Activated T-helper 1 cell treated with Interleukin-2 at 50 U/mL for 16 hours (primary cell): ENCODE measurements around the gene FAM174B.
"Not testable (repeated sequence)": the region's sequence is repeated elsewhere in the genome, so short reads cannot be mapped to it uniquely, and the experiment has no call there.

Source experiments
- DNase-seq: peaks from one replicate; pipeline ENCODE4 v3.0.0-alpha.2; 2020; ENCODE audit warnings: low read depth

The FAM174B gene

DNA sequence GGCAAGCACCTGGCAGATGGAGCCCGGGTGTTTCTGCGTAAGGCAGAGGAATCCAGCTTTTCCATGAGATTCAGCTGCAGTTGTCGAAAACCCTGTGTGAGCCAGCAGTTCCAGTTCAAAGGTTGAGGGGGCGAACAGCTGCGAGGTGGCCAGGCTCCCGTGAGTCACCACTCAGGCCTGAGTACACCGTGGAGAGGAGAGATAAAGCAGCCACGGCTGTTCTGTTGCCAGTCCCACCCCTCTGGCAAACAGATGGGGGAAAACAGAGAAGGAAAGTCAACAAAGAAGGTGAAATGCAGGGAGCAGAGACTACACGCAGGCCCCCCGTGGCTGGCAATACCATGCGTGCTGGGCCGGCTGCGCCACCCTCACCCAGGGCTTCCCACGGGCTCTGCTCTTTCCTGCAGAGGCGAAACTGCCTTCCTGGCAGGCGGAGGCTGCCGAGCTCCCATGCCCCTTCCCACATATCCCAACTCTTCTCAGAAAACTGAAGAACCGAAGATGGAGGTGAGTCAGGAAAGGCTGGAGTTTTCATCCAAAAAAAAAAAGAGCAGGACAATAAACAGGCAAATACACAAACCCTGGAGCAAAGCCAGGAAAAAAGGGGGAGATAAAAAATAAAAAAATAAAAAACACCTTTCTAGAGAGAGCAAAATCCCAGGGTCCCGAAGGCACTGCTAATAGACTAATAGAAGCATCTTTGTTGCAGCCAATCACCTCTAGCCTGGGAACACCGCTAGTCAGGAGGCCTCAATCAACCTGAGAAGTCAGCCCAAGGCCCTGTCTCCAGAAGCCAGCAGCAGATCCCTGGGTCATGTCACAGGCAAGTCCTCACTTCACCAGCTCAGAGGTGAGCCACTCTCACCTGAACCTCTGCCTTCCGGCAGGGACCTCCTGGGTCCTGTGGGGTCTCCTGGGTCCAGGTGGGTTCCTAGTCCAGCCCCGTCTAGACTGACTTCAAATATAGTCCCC, 37.7 kb downstream of the FAM174B start:
- DNase-seq: no peak

DNA sequence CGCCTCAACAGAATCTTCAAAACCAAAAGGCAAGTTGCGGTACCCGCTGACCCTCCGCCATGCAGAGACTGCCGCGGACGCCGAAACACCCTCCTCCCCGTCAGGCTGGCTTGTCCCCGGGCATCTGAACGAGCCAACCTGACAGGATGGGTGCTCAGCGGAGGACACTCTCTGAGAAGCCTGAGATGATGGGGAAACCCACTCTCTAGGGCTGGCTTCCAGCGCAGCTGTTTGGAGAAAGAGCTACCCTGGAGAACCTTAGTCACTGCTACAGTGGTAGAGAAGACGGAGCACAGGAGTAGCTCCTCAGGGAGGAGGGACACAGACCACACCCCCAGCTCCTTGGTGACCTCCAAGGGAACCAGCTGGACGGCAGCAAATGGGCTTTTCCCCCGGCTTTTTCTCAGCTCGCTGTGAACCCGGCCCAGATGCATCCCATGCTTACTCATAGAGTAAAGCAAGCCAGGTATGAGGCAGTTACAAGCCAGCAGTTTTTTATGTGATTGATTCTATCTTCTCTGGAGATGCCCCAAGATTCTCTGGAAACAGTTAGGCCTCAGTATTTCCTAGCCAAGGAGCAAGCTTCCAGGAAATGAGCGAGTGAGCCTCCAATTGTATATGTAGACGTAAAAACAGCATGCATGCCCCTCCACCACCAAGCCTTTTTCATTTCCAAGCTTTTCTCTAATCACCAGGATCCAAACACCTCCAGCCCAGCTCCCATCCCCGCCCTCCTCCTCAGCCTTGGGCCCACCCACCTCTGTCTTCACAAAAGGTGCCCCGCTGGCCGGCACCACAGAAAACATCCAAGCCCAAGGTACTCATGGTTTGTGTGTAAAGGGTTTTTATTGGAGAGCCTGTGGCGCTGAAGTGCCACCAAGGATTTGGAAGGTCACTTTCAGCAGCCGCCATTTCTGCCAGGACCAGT, 38.7 kb downstream of the FAM174B start:
- no peak for DNase-seq

DNA sequence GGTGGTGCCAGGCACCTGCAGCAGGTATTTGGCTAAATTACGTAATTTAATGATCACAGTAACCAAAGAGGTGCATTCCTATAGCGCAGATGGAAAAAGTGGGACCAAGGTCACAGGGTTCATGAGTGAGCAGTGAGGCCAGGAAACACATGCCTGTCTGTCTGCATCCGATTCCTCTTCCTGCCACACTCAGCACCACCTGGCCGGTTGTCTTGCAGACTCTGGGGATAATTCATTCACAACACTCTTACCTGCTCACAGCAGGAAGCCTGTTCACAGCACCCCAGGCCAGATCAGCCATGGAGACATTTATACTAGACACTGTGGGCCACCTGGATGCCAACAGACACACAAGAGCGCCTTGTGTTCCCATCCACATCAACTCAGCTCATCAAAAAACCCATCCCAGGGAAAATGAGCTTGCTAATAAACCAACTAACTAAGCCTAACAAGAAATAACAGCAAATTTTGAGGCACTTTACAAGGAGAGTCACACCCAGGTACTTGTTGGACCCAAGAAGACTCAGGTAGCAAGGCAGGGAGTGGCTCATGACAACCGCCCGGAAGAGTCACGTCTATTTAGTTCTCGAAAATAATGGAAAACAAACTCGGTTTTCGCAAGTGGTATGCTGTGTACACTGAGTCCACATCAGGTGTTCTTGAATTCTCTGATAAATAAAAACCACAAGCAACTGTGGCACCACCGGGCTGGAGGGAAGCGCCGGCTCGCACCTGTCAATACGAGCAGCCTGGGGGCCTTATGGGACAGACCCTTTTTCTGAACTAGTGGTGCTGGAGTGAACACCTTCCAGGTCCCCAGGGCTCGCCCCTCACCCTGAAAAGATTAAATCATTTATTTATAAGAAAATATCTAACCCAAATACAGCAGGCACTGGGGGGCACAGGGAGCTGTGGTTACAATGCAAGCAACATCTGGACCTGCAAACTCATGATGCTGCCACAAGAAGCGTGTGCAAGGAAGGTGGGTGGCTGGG, 40.5 kb downstream of the FAM174B start:
- DNase-seq: no peak

DNA sequence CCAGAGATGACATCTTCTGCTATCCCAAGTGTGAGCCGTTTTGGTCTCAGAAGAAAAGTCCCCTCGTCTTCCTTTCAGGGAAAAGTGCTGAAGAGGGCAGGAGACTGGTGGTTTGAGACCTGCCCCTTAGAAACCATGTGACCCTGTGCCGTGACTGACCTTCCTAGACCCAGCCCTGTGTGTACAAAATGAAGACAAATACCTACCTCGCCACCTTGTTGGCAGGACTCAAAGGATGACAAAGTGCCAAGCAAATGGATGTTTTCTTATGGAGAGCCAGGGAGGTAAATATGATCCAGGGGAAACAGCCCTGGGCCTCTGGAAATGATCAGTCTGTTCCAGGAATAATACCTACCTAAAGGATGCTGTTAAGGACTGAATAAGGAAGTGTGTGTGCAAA, 41.3 kb downstream of the FAM174B start:
- DNase-seq: no peak

DNA sequence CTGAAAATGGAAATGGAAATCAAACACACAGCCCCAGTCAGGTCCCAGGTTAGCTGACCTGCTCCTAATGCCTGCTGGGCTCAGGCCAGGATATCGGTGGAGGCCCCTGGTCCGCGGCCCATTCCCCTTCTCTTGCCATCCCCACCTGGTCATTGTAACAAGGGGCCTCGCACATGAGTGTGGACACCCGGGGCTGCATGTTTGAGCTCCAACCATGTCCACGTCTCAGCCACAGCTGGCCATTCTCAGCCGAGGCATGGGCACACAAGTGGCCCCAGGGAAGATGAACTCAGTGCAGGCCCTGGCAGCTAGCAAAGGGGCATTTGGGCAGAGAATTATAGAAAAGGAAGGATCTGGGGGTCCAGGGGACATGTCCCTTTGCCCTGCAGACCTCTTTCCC, 41.7 kb downstream of the FAM174B start:
- no peak for DNase-seq

DNA sequence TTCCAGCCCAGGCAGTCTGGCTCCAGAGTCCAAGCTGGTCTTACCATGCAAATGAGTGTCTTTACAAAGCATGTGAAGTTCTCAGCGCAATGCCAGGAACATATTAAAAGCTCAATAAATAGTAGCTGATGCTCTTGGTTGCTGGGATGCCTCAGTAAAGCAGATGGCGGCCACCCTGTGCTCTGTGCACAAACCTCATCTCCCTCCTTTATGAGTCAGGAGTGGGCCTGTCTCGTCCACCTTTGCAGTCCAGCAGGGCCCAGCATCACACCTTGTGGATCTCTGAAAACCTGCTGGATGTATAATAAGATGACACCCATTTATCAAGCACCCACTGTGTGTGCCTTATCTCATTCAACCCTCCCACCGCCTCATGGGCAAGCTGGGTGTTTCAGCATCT, 42.7 kb downstream of the FAM174B start:
- no peak for DNase-seq

DNA sequence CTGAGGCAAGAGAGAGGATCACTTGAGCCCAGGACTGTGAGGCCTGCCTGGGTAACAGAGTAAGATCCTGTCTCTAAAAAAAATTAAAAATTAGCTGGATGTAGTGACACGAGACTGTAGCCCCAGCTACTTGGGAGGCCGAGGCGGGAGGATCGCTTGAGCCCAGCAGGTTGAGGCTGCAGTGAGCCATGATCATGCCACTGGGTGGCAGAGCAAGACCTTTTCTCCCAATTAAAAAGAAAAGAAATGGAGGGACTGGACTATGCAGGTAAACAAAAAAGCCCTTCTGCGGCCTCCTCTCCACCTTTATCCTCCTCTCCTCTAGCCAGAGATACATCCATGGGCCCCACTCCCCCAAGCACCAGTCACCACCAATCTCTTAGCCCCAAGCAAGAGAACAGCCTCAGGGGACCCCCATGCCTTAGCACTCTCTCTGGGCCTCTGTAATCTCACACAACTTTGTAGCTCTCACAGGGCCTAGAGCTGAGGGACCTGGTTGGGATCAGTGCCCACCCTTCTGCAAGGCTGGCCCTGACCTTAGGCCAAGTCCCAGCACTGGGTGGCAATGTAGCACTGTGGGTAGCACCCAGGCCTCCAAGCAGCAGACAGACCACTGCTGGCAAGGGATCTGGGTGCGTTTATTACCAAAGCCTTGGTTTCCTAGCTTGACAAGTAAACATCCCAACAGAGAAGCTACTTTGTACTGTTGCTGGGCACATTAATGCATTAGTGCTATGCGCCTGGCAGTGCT, 43.4 kb downstream of the FAM174B start:
- no peak for DNase-seq

DNA sequence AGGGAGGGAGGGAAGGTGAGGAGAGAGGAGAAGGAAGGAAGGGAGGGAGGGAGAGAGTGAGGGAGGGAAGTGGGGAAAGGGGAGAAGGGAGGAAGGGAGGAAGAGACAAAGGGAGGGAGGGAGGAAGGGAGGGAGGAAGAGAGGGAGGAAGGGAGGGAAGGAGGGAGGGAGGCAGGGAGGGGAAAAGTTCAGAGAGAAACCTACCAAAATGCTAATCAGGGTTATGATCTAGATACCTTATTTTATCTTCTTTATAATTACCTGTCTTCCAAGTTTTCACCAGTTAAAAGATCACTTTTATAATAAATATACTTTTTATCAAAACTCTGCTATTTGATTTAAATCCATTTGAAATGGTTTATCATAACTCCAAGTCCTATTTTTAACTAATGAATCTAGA, 44.4 kb downstream of the FAM174B start:
- no peak for DNase-seq

DNA sequence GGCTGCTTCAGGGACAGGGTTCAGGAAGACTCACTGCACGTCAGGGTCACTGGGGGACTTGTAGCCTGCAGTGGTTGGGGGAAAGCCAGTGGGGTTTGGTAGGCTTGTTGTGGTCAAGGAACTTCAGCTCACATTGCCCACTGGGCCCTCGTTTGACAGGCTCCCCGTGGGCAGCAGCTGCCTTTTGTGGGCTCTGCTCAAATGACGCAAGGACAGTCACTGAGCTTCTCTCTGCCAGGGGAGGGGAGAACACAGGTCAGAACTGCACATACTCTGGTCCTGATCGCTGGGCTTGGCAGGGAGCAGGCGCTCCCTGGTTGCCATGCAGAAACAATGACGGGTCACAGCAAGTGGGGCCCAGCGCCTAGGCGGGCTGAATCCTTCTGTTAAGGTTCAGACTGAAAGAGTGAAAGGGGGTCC, 45.5 kb downstream of the FAM174B start:
- no peak for DNase-seq

DNA sequence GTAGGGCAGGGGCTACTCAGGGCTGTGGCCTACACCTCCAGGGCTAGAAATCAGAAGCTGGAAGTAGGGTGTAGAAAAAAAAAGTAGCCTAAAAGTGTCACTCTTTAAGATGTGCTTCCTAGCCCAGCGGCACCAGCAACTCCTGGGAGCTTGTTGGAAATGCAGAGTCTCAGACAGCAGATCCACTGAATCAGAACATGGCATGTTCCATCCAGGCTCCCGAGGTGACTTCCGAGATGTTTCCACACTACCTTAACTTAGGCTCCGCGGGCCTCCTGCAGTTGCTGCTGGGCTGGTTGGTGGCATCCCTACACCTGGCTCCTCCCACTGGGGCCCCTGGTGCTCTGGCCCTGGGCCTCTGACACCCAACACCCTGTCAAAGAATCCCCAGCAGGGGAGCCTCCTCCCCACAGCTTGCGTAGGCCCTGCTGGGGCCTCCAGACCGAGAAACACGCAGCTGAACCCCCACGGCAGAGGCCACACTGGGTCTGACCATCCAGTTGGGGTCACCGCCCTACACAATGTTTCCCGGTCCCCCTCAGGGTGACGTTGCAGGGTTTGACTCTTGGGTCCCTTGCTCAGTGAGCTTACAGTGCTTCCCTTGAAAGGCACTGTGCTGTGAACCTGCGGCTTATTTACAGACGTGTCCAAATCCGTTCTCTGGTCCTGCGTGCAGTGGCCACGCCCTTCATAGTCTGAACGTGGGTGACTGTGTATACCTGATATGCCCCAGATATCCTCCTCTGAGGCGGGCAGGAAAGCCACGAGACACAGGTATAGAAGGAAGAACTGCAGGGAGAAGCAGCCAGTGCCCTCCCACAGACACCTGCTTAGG, 46.5 kb downstream of the FAM174B start:
- DNase-seq: no peak

DNA sequence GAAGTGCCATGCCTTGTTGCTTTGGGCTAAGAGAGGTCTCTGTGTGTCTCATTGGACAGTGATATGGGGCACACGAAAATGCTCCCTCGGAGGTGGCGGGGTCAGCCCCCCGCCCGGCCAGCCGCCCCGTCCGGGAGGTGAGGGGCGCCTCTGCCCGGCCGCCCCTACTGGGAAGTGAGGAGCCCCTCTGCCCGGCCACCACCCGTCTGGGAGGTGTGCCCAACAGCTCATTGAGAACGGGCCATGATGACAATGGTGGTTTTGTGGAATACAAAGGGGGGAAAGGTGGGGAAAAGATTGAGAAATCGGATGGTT, 48.8 kb downstream of the FAM174B start:
- DNase-seq: not testable (repeated sequence)

DNA sequence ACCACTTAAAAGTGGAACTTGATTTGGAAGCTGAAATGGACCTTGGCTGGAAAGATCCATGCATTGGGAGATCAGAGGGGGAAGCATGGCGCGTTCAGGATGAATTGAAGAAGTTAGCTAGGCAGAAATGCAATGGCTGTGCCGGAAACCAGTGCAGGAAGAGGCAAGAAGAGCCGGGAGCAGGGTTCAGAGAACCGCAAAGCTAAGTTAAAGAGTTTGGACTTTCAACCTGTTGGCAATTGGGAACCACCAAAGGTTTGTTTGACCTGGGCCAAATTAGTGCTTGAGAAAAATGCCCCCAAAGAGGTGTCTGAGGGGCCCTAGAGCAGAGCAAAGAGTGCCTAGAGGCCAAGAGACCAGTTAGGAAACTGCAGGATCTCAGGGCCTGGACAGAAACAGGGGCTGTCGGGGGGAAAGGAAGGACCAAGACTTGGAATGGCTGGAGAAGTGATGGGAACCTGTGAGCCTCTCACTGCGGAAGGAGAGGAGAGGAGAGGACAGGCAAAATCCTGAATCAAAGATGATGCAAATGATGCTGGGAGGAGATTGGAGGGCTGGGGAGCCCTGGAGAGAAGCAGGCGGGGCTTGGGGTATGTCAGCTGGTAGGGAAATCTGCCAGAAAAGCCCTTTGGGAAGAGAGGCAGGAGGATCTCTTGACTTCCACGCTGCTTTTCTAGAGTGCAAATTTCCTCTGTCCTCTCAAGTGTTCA, 49.3 kb downstream of the FAM174B start:
- no peak for DNase-seq

DNA sequence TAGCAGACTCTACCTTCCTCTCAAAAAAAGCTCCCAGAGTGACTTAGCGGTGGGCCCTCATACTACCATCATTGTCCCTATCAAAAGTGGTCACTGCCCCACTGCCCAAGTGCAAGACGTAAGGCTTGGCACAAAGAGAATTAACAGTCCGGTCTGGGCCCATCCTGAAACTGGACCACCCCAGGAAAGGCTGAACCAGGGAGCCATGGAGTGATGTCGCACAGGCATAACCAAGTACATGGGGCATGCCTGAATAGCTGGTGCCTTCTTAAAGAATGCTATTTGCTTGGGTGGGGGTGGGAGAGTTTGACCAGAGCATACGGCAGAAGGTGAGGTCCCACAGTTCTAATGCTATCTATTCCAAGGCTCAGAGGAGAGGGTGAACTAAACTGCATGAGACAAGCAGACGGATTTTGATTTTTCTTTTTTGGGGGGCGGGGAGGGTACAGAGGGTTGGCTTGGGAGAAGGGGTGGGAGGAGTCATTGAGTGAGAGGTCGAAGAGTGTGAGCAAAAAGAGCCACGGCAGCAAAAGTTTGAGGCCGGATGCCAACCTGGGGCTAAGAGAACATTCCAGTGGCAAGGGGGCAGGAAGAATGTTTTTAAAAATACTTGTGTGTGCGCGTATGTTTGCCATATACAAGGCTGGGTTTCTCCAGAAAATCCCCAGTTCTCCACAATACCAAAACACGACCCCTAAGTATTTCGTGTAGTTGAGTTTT, 50.2 kb downstream of the FAM174B start:
- no peak for DNase-seq

DNA sequence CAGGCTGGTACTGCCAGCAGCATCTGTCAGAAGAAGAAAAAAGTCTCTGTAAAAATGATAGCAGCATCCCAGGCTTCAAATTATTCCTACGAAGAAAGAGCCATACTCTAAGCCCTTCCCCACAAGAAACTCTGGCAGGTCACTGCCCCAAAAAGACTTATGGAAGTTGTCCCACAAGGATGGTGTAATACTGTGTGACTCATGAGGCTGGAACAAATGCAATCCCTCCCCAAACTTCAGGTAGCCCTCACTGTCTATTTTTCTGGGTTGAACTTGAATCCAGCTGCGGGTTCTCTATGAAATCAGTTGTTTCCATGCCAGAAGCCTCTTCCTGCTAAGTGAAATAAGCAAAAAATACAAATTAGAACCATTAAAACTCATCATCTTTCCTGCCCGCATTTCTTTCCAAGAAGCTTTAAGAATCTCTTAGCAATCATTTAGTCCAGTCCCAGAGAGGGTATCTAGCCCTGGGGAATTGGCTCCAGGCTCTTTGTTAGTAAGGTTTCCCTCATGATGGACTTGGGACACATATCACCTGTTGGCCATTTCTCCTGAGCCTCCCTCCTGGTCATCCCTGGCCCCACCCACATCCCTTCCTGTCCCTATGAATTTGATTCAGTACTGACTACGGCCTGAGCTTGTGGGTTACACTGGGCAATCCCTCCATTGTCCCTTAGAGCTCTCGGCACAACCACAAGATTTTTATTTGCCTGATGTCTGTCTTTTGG, 51.7 kb downstream of the FAM174B start:
- no peak for DNase-seq

DNA sequence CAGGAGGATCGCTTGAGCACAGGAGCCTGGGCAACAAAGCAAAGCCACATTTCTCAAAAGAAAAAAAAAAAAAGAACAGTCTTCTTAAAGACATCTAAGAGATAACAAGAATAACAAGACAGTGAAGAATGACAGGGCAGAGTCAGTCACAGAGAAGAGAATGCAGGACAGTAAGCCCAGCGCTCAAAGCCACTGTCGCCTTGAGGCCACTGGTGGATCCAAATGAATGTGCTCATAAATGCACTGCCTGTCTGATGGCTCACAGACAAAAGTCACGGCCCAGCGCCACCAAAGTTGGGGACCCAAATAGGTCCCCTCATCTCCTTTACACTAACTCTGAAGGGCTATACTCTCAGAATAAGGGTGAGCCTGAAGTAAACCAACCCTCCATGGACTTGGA, 52.3 kb downstream of the FAM174B start:
- DNase-seq: no peak

DNA sequence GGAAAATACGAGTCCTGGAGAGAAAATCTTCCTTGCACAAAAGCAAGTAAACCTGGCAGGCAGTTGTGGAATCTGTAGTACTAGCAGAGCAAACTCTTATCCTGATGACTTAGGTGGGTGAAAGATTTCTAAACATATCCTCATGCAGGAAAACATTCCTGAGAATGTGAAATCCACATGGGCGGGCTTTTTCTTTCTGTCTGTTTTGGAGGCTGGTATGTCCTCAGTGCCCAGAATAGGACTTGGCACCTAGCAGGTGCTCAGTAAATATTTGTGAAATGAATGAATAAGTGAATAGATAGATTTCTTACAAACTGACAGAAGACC, 53.3 kb downstream of the FAM174B start:
- DNase-seq: no peak

DNA sequence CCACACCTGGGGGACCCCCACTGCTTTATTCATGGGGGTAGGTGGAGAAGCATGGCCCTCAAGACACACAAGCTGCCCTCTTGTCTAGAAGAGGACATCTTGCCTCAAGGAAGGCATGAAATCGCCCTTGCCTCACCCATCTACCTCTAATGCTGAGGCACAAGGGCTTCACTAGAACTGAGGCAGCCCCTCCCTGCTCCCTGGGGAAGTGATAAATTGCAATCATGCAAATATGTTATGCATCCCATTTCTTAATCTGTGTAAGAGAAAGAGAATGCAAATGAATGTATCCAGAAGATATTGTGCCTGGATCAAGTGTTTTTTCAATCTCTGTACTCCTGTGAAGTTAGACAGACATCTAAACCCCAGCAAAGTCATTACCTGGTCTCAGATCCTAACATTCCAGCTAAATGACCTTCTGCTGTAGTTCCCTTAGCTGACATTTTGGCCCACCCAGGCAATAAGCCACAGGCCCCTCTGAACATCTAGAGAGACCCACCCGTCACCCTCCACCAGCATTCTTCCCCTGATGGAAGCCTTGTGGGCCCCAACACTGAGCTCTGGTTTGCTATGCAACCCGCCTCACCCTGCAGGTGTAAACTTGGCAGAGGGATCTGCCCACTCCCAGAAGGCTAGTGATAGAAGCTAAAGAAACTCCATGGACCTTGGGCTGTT, 53.8 kb downstream of the FAM174B start:
- DNase-seq: no peak

DNA sequence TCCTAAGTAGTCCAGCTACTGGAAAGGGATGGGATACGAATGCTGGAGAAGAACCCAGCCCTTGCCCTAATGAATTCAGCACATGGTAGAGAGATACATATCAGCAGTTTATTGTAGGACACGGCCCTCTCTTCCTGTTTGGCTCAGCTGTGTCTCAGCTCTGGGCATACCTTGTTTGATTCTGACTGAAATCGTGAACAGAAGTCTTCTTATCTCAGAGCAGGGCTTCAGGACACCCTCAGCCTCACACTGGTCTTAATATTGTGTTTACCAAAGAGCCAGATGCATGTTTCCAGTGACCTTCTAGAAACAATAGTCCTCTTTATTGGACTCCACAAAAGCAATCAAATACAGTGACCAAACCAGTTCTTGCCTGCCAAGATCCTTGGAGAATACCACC, 54.7 kb downstream of the FAM174B start:
- no peak for DNase-seq
